Stimulated activated CD8-positive, alpha-beta memory T cell treated with anti-CD3 and anti-CD28 coated beads, Interleukin-12 subunit alpha, Interleukin-12 subunit beta, amount 100 ng/mL, for 4 hours (primary cell): Measurements from ENCODE around the gene PRPH.
"Not testable (repeated sequence)": the region's sequence is repeated elsewhere in the genome, so short reads cannot be mapped to it uniquely, and the experiment has no call there.

Experiments
- DNase-seq: peaks from one replicate; pipeline ENCODE4 v3.0.0-alpha.2; 2020; ENCODE audit warnings: low read depth

Gene PRPH

DNA sequence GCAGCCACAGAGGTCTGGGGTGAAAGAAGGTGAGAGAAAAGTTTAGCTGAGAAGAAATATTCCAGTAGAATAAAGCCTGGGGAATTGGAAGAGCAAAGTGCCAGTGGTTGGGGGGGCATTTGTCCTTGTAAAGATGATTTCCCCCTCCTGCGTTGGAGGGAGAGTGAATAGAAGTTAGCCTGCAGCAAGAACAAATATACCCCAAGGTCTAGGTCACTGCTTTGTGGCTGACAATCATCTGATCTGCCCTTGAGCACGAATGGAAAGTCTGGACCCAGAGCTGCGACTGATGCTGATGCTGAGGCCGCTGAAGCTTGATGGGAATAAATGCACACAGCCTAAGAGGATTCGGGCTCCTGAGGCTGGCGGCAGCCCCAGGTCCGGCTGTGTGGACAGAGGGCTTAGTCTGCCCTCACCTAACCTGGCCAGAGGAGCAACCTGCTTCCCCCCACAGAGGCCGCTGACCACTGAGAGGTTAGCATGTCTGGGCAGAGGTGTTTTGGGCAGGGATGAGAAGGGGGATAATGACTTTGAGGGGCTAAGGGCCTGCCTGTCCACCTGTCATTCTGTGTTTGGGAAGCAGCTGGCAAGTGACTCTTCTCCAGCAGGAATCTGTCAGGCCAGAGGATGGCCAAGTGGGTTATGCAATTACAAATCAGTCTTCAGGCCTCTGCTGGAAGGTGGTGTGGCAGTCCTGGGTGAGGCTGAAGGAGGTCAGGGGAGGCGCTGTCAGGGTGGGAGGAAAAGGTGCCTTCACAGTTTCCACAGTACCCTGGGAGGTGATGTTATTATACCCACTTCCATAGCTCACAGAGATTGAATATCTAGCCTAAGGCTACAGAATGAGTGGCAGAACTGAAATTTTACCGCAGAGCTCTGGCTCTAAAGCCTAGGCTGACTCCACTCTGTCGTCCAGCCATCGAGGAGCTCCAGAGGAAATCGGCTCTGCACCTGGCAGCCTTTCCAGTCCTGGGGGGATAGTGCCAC, 18.4 kb upstream of the PRPH start:
- DNase-seq = no peak

DNA sequence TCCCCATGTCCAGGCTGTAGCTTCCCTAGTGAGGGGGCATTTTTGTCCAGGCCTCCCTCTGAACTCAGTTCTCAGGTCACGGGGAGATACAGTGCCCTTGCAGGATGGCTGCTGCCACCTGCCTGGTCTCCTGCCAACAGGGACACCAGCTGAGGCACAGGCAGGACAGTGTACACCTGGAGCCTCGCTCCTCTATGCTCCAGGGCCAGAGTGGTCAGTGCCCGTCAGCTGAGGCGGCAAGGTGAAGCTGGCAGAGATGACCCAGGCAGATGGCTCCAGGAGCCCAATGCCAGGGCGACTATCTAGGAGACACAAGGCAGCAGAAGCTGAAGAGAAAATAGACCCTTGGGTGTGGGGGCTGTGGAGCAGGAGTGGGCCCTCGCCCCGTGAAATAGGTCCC, 17.5 kb upstream of the PRPH start:
- no peak for DNase-seq

DNA sequence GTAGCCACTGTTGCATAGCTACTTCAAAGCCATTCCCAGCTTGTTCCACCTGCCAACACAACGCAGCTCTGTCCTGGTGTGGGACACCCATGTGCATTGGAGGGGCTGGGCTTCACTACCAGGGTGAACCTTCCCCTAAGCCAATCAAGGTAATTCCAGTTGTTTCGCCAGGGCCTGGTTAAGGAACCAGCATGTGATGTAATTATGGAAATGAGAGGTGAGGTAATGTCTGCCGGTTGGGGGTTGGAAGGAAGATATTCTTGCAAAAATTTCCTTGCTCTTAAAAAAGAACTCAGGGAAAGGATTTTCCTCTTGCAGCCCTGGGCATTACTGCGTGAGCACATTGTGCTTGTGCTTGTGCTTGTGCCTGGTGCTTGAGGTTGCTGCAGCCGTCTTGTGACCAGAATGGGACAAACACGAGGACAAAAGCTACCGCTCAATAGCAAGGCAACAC, 15.2 kb upstream of the PRPH start:
- no peak for DNase-seq

DNA sequence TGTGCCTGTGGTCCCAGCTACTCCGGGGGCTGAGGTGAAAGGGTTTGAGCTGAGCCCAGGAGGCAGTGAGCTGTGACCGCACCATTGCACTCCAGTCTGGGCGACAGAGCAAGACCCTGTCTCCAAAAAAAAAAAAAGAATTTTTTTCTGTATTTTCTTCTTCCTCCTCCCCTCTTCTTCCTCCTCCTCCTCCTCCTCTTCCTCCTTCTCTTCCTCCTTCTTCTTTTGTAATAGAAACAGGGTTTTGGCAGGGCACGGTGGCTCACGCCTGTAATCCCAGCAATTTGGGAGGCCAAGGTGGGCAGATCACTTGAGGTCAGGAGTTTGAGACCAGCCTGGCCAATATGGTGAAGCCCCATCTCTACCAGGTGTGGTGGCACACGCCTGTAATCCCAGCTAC, 14.4 kb upstream of the PRPH start:
- not testable (repeated sequence) for DNase-seq

DNA sequence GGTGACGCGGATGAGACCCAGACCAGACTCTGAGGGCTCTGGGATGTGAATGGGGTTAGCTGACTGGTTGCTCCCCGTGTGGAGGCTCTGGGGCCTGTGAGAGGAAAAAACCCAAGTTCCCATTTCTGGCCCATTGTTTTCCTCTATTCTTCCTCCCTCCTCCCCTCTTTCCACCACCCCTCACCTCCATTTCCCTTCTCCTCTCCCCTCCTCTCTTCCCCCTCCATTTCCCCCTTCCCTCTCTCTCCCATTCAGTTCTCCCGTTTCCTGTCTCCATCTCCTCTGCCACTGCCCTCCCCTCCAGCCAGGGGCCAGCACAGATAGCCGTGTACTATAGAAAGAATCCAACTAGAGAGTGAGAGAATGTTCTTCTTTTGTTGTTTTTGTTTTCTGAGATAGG, 12.6 kb upstream of the PRPH start:
- DNase-seq = no peak

DNA sequence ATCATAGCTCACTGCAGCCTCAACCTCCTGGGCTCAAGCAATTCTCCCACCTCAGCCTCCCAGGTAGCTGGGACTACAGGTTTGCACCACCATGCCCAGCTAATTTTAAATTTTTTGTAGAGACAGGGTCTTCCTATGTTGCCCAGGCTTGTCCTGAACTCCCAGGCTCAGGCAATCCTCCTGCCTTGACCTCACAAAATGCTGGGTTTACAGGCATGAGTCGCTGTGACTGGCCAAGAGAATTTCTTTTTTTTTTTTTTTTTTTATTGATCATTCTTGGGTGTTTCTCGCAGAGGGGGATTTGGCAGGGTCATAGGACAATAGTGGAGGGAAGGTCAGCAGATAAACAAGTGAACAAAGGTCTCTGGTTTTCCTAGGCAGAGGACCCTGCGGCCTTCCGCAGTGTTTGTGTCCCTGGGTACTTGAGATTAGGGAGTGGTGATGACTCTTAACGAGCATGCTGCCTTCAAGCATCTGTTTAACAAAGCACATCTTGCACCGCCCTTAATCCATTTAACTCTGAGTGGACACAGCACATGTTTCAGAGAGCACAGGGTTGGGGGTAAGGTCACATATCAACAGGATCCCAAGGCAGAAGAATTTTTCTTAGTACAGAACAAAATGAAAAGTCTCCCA, 12.1 kb upstream of the PRPH start:
- not testable (repeated sequence) for DNase-seq

- no peak for DNase-seq
Observed at GRCh38 chr12:49283541-49284429, 11.2 kb upstream of the PRPH start.

GRCh38 chr12:49284672-49285071, 10.3 kb upstream of the PRPH start:
- DNase-seq = no peak

GRCh38 chr12:49287876-49288275, 7.1 kb upstream of the PRPH start:
- DNase-seq = no peak

DNA sequence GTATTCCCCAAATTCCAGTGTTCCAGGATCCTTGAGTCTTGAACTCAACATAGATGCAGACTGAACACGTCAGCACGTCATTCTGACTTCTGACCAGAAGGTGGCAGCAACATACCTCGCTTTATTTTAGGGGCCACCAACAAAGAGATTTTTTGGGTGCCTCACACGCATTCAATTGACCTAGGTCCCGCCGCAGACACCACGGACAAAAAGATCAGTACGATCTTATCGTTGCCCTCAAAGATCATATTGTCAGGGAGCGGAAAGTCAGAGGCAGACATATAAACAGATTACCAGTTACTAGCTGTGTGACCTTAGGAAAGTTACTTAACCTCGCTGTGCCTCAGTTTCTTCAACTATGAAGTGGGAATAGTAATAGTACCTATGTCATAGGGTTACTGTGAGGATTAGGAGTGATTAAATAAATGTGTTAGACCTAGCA, 6.5 kb upstream of the PRPH start:
- peak; percentile 36 for DNase-seq

GRCh38 chr12:49288922-49289555, 5.9 kb upstream of the PRPH start:
- DNase-seq = no peak

DNA sequence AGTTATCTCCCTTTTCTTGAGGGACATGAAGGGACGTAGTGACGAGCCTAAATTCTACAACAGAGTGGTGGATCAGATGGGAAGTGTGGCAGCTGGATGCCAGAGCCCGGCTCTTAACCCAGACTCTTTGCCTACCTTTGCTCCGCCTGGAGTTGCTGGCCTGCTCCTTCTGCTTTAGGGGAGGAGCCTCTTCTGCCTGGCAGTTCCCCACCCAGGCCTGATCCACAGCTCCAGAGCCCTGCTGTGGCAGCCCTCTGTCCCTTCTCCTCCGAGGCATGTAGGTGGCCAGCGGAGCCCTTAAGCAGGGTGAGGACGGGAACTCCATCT, 2.3 kb upstream of the PRPH start:
- no peak for DNase-seq

- no peak for DNase-seq
Observed at GRCh38 chr12:49293056-49293956, 1.6 kb upstream of the PRPH start.

GRCh38 chr12:49294086-49294803, 702 bp upstream of the PRPH start:
- DNase-seq = no peak

DNA sequence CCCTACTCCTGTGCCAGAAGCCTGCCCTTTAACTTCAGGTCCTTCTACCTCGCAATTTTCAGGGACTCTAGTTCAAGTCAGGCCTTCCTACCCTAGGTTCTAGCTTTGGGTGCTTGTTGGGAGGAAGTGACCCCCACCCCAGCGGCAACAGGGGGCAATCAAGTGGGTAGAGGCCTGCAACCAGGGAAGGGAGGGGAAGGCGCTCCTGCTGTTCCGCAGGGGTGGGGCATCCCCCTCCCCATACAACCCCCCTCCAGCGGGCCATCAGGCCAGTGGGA, 204 bp upstream of the PRPH start:
- DNase-seq = no peak

- DNase-seq = peak; percentile 33
Observed at GRCh38 chr12:49296034-49296835, 1.3 kb downstream of the PRPH start.

DNA sequence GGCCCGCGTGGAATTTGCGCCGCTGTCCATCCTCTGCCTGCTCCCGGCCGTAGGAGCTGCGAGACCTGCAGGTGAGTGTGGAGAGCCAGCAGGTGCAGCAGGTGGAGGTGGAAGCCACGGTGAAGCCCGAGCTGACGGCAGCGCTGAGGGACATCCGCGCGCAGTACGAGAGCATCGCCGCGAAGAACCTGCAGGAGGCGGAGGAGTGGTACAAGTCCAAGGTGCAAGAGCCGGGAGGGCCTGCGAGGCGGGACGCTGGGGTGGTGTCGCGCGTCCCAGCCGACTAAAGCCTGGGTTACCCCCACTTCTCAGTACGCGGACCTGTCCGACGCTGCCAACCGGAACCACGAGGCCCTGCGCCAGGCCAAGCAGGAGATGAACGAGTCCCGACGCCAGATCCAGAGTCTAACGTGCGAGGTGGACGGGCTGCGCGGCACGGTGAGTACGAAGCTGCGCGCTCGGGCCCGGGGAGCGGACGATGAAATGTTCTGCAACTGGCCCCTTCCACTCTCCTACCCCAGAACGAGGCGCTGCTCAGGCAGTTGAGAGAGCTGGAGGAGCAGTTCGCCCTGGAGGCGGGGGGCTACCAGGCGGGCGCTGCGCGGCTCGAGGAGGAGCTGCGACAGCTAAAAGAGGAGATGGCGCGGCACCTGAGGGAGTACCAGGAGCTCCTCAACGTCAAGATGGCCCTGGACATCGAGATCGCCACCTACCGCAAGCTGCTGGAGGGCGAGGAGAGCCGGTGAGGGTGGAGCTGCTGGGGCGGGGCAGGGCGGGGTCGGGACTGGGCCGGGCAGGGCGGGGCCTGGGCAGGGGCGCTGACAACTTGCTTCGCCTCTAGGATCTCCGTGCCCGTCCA, 2.1 kb downstream of the PRPH start:
- no peak for DNase-seq

- no peak for DNase-seq
Observed at GRCh38 chr12:49297695-49298060, 2.7 kb downstream of the PRPH start.

GRCh38 chr12:49298160-49298559, 3.2 kb downstream of the PRPH start:
- DNase-seq = no peak
